SK-N-SH treated with all-trans-retinoic acid at 6 μM for 48 hours (cell line): ENCODE data around the gene ATP6V0C.

ENCODE experiments used
- ATAC-seq: fragments of 200-7000 bp; cut with Tn5 transposase; 3 replicates; pipeline ENCODE4 v1.9.1; 2020; ENCODE audit warnings: mild to moderate bottlenecking, moderate library complexity
- BACH2 ChIP-seq: fragments of 250-450 bp; sonication (Bioruptor Pico); IDR thresholded peaks from 2 replicates; pipeline ENCODE4 v1.9.0; 2021; ENCODE audit warnings: mild to moderate bottlenecking, borderline replicate concordance
- CSDC2 ChIP-seq: fragments of 250-450 bp; sonication (Bioruptor Pico); IDR thresholded peaks from 2 replicates; pipeline ENCODE4 v1.5.0; 2020; ENCODE audit warnings: mild to moderate bottlenecking, moderate library complexity
- ESRRG ChIP-seq: fragments of 250-450 bp; sonication (Bioruptor Pico); IDR thresholded peaks from 2 replicates; pipeline ENCODE4 v1.6.1; 2021; ENCODE audit warnings: mild to moderate bottlenecking
- GLIS3 ChIP-seq: fragments of 250-450 bp; sonication (Bioruptor Pico); IDR thresholded peaks from 2 replicates; pipeline ENCODE4 v1.5.0; 2020; ENCODE audit warnings: mild to moderate bottlenecking, moderate library complexity
- ISL1 ChIP-seq: fragments of 250-450 bp; sonication (Bioruptor Pico); IDR thresholded peaks from 2 replicates; pipeline ENCODE4 v2.1.2; 2022; ENCODE audit warnings: mild to moderate bottlenecking, moderate library complexity
- OSR1 ChIP-seq: fragments of 250-450 bp; sonication (Bioruptor Pico); IDR thresholded peaks from 2 replicates; pipeline ENCODE4 v1.8.0; 2022; ENCODE audit warnings: moderate library complexity, mild to moderate bottlenecking, inconsistent platforms
- RARB ChIP-seq: fragments of 250-450 bp; sonication (Bioruptor Pico); IDR thresholded peaks from 2 replicates; pipeline ENCODE4 v1.8.0; 2021; ENCODE audit warnings: mild to moderate bottlenecking, moderate library complexity
- SNAI2 ChIP-seq: fragments of 250-450 bp; sonication (Bioruptor Pico); IDR thresholded peaks from 2 replicates; pipeline ENCODE4 v1.5.0; 2020; ENCODE audit warnings: mild to moderate bottlenecking, moderate library complexity
- TCF4 ChIP-seq: fragments of 250-450 bp; sonication (Bioruptor Pico); IDR thresholded peaks from 2 replicates; pipeline ENCODE4 v1.8.0; 2021; ENCODE audit warnings: mild to moderate bottlenecking, moderate library complexity, borderline replicate concordance
- TOX ChIP-seq: fragments of 250-450 bp; sonication (Bioruptor Pico); IDR thresholded peaks from 2 replicates; pipeline ENCODE4 v1.8.0; 2021; ENCODE audit warnings: mild to moderate bottlenecking, moderate library complexity, borderline replicate concordance
- ZC3H10 ChIP-seq: fragments of 250-450 bp; sonication (Bioruptor Pico); IDR thresholded peaks from 2 replicates; pipeline ENCODE4 v1.5.1; 2021; ENCODE audit warnings: mild to moderate bottlenecking, moderate library complexity
- ZNF565 ChIP-seq: fragments of 450-650 bp; formaldehyde crosslinking; conservative IDR thresholded peaks from 2 replicates; pipeline ENCODE4 v1.5.0; 2020; ENCODE audit warnings: low read depth, mild to moderate bottlenecking, moderate library complexity
- ZNF70 ChIP-seq: fragments of 450-650 bp; formaldehyde crosslinking; IDR thresholded peaks from 2 replicates; pipeline ENCODE4 v1.5.0; 2020; ENCODE audit warnings: mild to moderate bottlenecking, moderate library complexity
- ZNF8 ChIP-seq: fragments of 450-650 bp; formaldehyde crosslinking; IDR thresholded peaks from 2 replicates; pipeline ENCODE4 v1.5.0; 2020; ENCODE audit warnings: mild to moderate bottlenecking, moderate library complexity
- TF ChIP-seq, protein P1 (sequence below): fragments of 250-450 bp; sonication (Bioruptor Pico); IDR thresholded peaks from 2 replicates; pipeline ENCODE4 v1.5.1; 2020; ENCODE audit warnings: low read depth, mild to moderate bottlenecking, moderate library complexity
- TF ChIP-seq, protein P2 (sequence below): fragments of 250-450 bp; sonication (Bioruptor Pico); IDR thresholded peaks from 2 replicates; pipeline ENCODE4 v1.5.1; 2021; ENCODE audit warnings: mild to moderate bottlenecking, moderate library complexity
- TF ChIP-seq, protein P3 (sequence below): fragments of 250-450 bp; sonication (Bioruptor Pico); IDR thresholded peaks from 2 replicates; pipeline ENCODE4 v1.8.0; 2021; ENCODE audit warnings: low read depth, mild to moderate bottlenecking, moderate library complexity, borderline replicate concordance
- TF ChIP-seq, protein P4 (sequence below): fragments of 250-450 bp; sonication (Bioruptor Pico); IDR thresholded peaks from 2 replicates; pipeline ENCODE4 v1.8.0; 2020; ENCODE audit warnings: mild to moderate bottlenecking, moderate library complexity, borderline replicate concordance
- TF ChIP-seq, protein P5 (sequence below): fragments of 250-450 bp; sonication (Bioruptor Pico); IDR thresholded peaks from 2 replicates; pipeline ENCODE4 v1.5.0; 2020; ENCODE audit warnings: mild to moderate bottlenecking, moderate library complexity

ATP6V0C gene

DNA sequence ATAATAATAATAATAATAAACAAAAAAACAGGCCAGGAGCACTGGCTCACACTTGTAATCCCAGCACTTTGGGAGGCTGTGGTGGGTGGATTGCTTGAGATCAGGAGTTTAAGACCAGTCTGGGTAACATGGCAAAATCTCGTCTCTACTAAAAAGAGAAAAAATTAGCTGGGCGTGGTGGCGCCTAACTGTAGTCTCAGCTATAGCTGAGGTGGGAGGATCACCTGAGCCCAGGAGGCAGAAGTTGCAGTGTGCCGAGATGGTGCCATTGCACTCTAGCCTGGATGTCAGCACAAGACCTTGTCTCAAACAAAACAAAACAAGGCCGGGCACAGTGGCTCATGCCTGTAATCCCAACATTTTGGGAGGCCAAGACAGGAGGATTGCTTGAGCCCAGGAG, 18.7 kb upstream of the ATP6V0C start:
- ATAC-seq, result no peak
- TF ChIP-seq ZC3H10 (CRISPR knock-in tag) (no peak), GLIS3 (CRISPR knock-in tag) (no peak), ISL1 (CRISPR knock-in tag) (no peak), ZNF8 (CRISPR knock-in tag) (no peak), TOX (no peak), ZNF70 (no peak), RARB (CRISPR knock-in tag) (no peak), CSDC2 (CRISPR knock-in tag) (no peak), SNAI2 (CRISPR knock-in tag) (no peak)
- TF ChIP-seq, protein P1, sequence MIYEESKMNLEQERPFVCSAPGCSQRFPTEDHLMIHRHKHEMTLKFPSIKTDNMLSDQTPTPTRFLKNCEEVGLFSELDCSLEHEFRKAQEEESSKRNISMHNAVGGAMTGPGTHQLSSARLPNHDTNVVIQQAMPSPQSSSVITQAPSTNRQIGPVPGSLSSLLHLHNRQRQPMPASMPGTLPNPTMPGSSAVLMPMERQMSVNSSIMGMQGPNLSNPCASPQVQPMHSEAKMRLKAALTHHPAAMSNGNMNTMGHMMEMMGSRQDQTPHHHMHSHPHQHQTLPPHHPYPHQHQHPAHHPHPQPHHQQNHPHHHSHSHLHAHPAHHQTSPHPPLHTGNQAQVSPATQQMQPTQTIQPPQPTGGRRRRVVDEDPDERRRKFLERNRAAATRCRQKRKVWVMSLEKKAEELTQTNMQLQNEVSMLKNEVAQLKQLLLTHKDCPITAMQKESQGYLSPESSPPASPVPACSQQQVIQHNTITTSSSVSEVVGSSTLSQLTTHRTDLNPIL, result no peak
- TF ChIP-seq, protein P2, sequence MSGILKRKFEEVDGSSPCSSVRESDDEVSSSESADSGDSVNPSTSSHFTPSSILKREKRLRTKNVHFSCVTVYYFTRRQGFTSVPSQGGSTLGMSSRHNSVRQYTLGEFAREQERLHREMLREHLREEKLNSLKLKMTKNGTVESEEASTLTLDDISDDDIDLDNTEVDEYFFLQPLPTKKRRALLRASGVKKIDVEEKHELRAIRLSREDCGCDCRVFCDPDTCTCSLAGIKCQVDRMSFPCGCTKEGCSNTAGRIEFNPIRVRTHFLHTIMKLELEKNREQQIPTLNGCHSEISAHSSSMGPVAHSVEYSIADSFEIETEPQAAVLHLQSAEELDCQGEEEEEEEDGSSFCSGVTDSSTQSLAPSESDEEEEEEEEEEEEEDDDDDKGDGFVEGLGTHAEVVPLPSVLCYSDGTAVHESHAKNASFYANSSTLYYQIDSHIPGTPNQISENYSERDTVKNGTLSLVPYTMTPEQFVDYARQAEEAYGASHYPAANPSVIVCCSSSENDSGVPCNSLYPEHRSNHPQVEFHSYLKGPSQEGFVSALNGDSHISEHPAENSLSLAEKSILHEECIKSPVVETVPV (CRISPR knock-in tag), result no peak

DNA sequence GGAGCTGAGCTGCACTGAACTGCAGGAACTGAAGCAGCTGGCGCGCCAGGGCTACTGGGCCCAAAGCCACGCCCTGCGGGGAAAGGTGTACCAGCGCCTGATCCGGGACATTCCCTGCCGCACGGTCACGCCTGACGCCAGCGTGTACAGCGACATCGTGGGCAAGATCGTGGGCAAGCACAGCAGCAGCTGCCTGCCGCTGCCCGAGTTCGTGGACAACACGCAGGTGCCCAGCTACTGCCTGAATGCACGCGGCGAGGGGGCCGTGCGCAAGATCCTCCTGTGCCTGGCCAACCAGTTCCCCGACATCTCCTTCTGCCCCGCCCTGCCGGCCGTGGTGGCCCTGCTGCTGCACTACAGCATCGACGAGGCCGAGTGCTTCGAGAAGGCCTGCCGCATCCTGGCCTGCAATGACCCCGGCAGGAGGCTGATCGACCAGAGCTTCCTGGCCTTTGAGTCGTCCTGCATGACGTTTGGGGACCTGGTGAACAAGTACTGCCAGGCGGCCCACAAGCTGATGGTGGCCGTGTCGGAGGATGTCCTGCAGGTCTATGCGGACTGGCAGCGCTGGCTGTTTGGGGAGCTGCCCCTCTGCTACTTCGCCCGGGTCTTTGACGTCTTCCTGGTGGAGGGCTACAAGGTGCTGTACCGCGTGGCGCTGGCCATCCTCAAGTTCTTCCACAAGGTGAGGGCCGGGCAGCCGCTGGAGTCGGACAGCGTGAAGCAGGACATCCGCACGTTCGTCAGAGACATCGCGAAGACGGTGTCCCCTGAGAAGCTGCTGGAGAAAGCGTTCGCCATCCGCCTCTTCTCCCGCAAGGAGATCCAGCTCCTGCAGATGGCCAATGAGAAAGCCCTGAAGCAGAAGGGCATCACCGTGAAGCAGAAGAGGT, 17.3 kb upstream of the ATP6V0C start:
- TF ChIP-seq GLIS3 (CRISPR knock-in tag) (no peak), CSDC2 (CRISPR knock-in tag) (no peak), SNAI2 (CRISPR knock-in tag) (no peak), ZC3H10 (CRISPR knock-in tag) (no peak), TCF4 (no peak), BACH2 (CRISPR knock-in tag) (no peak), RARB (CRISPR knock-in tag) (no peak), OSR1 (CRISPR knock-in tag) (no peak), ZNF8 (CRISPR knock-in tag) (no peak), ESRRG (CRISPR knock-in tag) (no peak), TOX (no peak), ISL1 (CRISPR knock-in tag) (no peak), ZNF565 (CRISPR knock-in tag) (no peak)
- TF ChIP-seq, protein P1, result no peak
- TF ChIP-seq, protein P3, sequence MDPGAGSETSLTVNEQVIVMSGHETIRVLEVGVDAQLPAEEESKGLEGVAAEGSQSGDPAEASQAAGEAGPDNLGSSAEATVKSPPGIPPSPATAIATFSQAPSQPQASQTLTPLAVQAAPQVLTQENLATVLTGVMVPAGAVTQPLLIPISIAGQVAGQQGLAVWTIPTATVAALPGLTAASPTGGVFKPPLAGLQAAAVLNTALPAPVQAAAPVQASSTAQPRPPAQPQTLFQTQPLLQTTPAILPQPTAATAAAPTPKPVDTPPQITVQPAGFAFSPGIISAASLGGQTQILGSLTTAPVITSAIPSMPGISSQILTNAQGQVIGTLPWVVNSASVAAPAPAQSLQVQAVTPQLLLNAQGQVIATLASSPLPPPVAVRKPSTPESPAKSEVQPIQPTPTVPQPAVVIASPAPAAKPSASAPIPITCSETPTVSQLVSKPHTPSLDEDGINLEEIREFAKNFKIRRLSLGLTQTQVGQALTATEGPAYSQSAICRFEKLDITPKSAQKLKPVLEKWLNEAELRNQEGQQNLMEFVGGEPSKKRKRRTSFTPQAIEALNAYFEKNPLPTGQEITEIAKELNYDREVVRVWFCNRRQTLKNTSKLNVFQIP (CRISPR knock-in tag), result no peak
- TF ChIP-seq, protein P4, sequence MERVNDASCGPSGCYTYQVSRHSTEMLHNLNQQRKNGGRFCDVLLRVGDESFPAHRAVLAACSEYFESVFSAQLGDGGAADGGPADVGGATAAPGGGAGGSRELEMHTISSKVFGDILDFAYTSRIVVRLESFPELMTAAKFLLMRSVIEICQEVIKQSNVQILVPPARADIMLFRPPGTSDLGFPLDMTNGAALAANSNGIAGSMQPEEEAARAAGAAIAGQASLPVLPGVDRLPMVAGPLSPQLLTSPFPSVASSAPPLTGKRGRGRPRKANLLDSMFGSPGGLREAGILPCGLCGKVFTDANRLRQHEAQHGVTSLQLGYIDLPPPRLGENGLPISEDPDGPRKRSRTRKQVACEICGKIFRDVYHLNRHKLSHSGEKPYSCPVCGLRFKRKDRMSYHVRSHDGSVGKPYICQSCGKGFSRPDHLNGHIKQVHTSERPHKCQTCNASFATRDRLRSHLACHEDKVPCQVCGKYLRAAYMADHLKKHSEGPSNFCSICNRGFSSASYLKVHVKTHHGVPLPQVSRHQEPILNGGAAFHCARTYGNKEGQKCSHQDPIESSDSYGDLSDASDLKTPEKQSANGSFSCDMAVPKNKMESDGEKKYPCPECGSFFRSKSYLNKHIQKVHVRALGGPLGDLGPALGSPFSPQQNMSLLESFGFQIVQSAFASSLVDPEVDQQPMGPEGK, result no peak
- TF ChIP-seq, protein P2 (CRISPR knock-in tag), result no peak
- TF ChIP-seq, protein P5, sequence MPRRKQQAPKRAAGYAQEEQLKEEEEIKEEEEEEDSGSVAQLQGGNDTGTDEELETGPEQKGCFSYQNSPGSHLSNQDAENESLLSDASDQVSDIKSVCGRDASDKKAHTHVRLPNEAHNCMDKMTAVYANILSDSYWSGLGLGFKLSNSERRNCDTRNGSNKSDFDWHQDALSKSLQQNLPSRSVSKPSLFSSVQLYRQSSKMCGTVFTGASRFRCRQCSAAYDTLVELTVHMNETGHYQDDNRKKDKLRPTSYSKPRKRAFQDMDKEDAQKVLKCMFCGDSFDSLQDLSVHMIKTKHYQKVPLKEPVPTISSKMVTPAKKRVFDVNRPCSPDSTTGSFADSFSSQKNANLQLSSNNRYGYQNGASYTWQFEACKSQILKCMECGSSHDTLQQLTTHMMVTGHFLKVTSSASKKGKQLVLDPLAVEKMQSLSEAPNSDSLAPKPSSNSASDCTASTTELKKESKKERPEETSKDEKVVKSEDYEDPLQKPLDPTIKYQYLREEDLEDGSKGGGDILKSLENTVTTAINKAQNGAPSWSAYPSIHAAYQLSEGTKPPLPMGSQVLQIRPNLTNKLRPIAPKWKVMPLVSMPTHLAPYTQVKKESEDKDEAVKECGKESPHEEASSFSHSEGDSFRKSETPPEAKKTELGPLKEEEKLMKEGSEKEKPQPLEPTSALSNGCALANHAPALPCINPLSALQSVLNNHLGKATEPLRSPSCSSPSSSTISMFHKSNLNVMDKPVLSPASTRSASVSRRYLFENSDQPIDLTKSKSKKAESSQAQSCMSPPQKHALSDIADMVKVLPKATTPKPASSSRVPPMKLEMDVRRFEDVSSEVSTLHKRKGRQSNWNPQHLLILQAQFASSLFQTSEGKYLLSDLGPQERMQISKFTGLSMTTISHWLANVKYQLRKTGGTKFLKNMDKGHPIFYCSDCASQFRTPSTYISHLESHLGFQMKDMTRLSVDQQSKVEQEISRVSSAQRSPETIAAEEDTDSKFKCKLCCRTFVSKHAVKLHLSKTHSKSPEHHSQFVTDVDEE (CRISPR knock-in tag), result no peak
- TF ChIP-seq, all 23 proteins: peak for 0
- ATAC-seq, result no peak
